ENCODE results near the gene NOP16.
"Not testable (repeated sequence)": the region's sequence is repeated elsewhere in the genome, so short reads cannot be mapped to it uniquely, and the experiment has no call there.

NOP16 gene

DNA sequence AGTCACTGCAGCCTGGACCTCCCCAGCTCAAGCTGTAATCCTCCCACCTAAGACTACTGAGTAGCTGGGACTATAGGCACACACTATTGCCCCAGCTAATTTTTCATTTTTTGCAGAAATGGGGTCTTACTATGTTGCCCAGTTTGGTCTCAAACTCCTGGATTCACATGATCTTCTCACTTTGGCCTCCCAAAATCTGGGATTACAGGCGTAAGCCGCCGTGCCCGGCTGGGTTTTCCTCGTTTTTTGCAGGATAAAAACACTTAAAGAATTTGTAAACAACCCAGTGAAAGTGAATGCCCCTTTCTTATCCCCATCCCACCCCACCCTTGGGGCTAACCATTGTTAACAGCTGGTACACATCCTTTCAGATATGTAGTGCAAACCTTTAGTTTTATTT, 20.2 kb upstream of the NOP16 start:
- DNase-seq, result no peak

- DNase-seq, result not testable (repeated sequence)
Observed at GRCh38 chr5:176408252-176408573, 19.8 kb upstream of the NOP16 start.

GRCh38 chr5:176407456-176408251, 19.3 kb upstream of the NOP16 start:
- DNase-seq, result no peak

GRCh38 chr5:176406436-176407052, 18.1 kb upstream of the NOP16 start:
- no peak for DNase-seq

GRCh38 chr5:176405656-176406435, 17.4 kb upstream of the NOP16 start:
- no peak for DNase-seq

- no peak for DNase-seq
Observed at GRCh38 chr5:176401281-176402205, 13.1 kb upstream of the NOP16 start.

DNA sequence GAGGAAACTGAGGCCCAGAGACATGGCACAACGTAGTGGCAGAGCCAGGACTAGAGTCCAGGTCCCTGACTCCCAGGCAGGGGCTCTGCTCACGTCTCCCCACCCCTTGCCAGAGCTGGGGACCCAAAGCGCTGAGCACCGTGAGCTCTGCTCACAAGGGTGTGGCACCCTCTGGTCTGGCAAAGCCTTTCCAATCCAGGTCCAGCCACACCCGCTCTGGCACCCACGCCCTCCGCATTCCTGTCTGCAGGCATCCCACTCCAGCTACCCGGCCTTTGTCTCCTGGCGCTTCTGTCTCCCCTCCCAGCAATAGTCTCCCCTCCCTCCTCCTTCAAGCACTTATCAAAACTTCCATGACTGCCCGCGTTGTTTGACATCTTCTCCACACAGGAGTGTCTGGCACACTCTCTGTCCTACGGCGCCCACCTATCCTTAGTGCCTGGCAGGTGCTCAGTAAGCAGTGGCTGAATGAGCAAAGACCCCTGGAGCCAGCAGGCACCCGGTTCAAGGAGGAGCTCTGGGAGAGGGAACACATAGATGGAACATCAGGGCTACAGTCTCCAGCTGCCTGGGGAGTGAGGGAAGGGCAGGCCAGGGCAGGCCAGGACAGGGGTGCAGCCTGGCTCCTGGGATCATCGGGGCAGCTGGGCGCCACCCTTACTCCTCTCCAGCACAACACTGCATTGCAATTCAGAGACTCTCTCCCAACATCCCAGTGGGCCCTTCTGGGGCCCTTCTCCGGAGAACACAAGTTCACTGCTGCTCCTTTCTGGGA, 12.2 kb upstream of the NOP16 start:
- DNase-seq, result no peak

DNA sequence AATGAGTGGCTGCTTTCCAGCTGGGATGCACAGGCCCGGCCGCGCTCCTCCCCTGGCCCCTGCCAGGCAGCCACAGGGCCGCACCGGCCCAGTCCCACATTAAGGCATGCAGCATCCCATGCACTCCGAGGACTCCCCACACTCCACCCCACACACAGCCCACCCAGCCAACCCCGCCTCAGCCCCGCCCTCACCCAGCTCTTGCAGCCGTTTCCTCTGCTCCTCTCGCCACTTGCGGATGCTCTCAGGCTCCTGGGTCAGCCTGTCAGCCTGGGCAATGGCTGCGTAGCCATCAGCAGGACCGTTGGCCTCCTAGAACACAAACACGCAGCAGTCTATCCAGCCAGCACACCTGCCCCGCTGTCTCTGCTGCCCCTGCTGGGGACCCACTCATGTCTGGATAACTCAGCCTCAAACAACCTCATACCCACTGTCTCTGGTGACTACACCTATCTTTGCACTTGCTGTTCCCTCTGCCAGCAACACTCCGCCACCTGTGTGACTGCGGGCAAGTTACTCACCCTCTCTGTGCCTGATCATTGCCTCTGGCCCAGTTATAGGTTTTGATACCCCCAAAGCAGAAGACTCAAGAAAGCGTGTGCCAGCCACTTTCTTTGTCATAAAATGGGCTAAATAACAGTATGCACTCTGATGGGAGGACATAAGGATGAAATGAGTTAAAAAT, 9.5 kb upstream of the NOP16 start:
- DNase-seq, result no peak

DNA sequence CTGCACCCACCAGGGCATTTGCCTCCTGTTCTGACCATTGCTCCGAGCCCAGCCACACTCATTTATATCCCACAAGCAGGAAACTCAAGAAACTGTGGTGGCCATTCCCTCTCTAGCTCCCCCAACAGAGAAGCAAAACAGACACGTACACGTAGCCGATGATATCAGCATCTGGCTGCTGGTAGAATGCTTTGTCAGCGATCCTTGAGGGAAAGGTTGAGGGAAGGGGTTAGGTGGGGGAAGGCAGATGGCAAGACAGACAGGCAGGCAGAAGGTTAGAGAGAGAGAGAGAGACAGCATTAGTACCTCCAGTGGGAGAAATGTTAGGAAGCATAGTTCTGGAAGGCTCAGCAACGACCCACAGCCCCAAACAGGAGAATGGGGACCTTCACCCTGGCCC, 7.9 kb upstream of the NOP16 start:
- peak; percentile 22 for DNase-seq

- DNase-seq, result no peak
Observed at GRCh38 chr5:176394881-176395675, 6.7 kb upstream of the NOP16 start.

GRCh38 chr5:176394096-176394495, 5.7 kb upstream of the NOP16 start:
- DNase-seq, result no peak

- no peak for DNase-seq
Observed at GRCh38 chr5:176392526-176392925, 4.1 kb upstream of the NOP16 start.

DNA sequence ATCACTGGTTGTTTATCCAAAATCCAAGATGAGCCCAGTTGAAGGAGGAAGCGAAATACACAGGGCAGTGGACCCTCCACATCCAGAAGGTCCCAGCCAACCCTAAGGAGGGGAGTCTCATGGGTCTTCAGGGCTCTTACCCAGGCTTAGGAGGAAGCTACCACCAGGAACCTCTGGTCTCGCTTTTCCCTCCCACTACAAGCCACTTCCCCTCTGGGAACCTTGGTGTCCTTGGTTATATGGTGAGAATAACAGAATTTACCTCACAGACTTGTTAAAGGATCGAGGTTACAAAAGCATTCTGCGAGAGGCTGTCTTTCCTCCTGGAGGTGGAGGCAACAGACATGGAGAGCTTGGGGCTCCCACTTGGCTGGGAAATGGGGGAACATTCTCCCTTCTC, 3.6 kb upstream of the NOP16 start:
- no peak for DNase-seq

DNA sequence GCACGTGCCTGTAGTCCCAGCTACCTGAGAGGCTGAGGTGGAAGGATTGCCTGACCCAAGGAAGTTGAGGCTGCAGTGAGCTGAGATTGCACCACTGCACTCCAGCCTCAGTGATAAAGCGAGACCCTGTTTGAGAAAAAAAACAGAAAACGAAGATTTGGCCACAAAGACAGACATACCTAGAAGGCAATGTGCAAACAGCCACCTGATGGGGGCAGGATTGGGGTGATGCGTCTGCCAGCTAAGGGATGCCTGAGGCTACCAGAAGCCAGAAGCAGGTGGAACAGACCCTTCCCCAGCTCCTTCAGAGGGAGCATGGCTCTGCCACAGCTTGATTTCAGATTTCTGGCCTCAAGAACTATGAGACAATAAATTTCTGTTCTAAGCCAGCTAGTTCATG, 3.1 kb upstream of the NOP16 start:
- DNase-seq, result no peak

GRCh38 chr5:176389135-176390123, 1.0 kb upstream of the NOP16 start:
- no peak for DNase-seq

- no peak for DNase-seq
Observed at GRCh38 chr5:176388003-176388443, 375 bp downstream of the NOP16 start.

- DNase-seq, result no peak
Observed at GRCh38 chr5:176387384-176387925, 943 bp downstream of the NOP16 start.

DNA sequence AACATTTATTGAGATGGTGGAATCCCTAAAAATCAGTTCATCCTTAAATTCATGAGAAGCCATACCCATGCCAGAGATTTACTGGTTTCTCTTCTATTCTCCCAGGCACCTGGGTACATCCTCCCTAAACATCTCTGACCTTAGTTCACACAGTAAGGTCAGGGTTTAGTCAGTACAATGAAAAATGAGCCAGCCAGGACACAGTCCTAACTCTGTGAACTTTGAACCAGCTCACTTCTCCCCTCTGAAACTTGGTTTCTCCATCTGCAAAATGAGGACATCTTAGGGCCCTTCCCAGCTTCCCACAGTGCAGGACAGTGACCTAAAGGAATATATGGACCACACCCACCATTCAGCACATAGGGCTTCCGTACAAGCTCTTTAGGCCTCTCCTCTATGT, 1.9 kb downstream of the NOP16 start:
- no peak for DNase-seq

DNA sequence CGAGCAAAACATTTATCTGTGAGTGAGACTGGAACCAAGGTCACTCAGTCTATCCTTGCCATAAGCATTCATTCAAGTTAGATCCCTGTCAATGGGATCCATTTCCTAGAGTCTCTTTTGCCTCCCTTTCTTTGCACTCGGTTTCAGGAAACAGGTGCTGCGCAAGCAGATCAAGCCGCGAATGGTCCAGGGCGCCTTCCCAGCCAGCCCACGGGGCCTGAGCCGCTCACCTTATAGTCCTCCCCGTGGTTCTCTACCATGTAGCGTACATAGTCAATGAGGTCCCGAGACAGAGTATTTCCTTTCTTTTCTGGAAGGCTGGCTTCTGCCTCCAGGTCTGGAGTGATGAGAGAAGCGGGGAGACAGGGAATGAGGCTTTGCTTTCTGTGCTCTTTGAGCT, 3.4 kb downstream of the NOP16 start:
- DNase-seq, result no peak
